ENCODE data around the gene KRTAP5-1.

KRTAP5-1 gene

DNA sequence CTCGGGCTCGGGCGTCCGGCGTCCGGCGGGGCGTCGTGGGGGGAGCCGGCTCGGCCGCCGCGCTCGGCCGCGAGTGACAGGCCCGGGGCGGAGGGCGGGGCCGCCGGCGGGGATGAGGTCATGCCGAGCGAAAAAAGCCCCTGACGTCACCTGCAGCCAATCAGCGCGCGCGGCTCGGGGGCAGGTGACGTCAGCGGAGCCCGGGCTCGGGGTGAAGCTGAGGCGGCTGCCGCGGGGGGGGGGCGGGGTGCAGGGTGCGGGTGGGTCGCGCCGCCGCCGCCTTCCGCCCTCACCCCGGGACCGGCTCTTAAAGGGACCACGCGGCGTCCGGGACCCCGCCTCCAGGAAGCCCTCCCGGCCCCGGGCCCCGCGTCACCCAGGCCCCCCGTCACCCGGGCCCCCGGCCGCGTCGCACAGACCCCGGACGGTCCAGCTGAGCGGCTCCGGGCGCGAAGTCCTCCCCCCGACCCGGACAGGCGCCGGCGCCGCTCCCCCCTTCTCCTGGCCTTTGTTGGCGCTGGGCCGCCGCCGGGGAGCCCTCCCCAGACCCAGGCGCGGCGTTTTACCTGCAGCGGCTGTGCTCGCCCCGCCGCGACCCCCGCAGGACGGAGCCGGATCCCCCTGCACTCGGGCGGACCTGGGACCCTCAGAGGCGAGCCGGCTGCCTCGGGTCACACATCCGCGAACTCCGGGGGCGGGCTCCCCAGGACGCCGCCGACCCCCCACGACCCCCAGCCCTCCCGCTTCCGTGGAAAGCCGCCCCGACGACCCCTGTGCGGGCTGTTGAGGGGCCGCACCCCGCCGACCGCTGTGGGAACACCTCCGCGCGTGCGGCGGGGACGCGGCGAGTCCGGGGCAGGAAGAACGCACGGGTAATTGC, 12.6 kb downstream of the KRTAP5-1 start, which contains the start of gene DUSP8:
Gene DUSP8, minus strand, starts transcription at position 75 of the 880 bp plus-strand sequence. CDS start 6,445 bp downstream, outside the sequence.
- DNase-seq (peak; percentile 92), ATAC-seq (peak; percentile 56)

- ATAC-seq (no peak), DNase-seq (no peak)
Measured at GRCh38 chr11:1571760-1572196, 13.3 kb downstream of the KRTAP5-1 start.

DNA sequence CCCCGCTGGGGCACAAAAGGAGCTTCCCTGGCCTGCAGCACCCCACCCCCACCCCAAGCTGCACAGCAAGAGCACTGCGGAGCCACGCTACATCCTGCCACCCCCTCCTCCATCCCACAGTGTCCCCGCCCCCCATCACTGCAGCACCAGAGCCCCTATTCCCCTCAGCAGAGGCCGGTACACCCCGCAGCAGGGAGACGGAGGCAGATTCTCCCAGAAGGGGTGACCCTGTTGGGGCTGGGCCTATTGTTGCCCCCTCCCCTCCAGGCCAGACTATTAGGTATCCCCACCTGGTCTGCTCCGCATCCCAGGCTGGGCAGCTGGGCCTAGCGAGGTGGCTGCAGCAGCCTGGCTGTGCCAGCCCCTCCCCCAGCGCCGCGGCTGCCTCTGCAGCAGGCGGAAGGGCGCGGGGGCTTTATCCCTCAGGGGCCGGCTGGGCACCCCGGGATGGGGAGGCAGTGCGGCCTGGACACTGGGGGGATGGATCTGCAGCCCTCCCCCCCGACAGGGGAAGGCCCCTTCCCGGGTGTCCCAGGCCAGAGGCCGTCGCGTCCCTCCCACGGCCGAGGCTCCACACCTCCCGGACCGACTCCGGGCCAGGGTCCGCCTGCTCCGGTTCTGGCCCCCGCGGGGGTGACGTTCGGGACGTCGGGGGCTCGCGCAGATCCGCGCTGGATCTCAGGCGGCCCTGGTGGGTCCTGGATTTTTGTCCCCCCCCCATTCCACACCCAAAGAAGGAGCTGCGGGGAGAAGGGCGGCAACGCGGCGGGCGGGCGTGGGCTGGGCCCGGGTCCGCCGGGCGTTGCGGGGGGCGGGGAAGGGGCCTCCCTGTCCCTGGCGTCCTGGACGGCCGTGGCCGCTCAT, 14.0 kb downstream of the KRTAP5-1 start:
- DNase-seq (no peak), ATAC-seq (no peak)

DNA sequence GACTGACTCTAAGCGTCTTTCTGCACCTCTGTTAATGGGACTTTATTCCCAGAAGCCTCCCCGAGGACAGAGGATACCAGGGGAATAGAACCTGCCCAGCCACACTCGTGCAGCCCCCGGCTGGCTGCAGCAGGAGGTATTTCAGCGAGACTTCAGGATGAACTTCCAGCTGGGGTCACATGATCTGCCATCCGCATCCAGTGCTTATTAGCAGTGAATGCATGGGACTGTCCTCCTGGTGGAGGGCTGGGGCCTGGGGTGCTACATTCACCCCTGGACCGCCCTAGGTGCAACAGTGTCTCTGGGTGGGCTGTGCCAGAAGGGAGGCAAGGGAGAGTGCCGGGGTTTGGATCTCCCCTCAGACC, 14.6 kb downstream of the KRTAP5-1 start:
- DNase-seq (no peak), ATAC-seq (no peak)

- ATAC-seq = no peak
Measured at GRCh38 chr11:1570001-1570453, 15.1 kb downstream of the KRTAP5-1 start.

GRCh38 chr11:1569251-1569780, 15.8 kb downstream of the KRTAP5-1 start:
- ATAC-seq (no peak), DNase-seq (no peak)

More at GRCh38 chr11:1570001-1570453, 15.1 kb downstream of the KRTAP5-1 start:
- DNase-seq = no peak

- DNase-seq (no peak), ATAC-seq (no peak)
Measured at GRCh38 chr11:1568441-1568911, 16.6 kb downstream of the KRTAP5-1 start.

GRCh38 chr11:1567721-1568100, 17.4 kb downstream of the KRTAP5-1 start:
- DNase-seq (no peak), ATAC-seq (no peak)

- DNase-seq (no peak), ATAC-seq (no peak)
Measured at GRCh38 chr11:1567052-1567720, 17.9 kb downstream of the KRTAP5-1 start.

DNA sequence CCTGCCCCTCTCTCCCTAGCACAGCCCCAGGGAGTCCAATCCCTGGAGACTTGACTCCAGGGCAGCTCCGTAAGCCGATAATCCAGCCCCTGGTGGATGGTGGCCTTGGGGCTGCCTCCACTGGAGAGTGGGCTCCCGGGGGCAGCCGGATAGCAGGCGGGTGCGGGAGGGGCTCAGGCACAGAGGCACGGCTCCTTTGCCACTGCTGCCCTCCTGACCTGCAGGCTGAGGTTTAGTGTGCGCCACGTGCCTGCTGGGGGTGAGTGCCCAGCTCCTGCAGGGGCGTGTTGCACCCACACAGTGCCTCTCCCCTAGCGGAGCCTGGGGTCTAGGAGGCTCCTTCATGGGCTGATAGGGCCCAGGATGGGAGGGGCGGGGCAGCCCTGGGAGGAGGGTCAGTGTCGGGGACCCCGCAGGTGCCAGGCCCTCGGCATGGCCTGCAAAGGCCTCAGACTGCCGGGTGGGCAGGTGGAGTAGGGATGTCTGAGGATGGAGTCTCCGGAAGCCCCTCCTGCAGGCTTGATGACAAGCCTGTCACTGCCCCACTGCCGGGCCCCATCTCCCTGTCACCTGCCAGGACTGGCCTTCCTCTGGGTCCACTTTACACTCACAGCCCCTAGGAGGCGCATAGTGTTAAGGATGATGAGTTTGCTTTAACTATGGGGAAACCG, 18.6 kb downstream of the KRTAP5-1 start:
- ATAC-seq = no peak

DNA sequence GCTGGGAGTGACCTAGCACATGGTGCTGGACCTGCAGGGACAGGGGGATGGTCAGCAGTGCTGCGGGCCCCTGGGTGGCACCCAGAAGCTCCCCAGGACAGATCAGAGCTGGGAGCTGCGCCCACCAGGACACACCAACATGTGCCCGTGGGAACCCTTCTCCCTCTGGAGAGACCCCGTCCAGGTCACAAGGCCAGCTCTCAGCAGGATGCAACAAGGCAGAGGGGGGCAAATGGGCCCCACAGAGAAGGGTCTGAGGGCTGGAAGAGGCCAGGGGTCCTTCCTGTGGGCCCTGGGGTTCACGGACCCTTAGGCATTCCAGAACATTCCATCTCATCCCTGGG, 19.2 kb downstream of the KRTAP5-1 start:
- no peak for ATAC-seq

More for the DNA sequence above, 18.6 kb downstream of the KRTAP5-1 start:
- DNase-seq = no peak

GRCh38 chr11:1565173-1565903, 19.7 kb downstream of the KRTAP5-1 start:
- DNase-seq (no peak), ATAC-seq (no peak)

More for the DNA sequence above, 19.2 kb downstream of the KRTAP5-1 start:
- DNase-seq = no peak

DNA sequence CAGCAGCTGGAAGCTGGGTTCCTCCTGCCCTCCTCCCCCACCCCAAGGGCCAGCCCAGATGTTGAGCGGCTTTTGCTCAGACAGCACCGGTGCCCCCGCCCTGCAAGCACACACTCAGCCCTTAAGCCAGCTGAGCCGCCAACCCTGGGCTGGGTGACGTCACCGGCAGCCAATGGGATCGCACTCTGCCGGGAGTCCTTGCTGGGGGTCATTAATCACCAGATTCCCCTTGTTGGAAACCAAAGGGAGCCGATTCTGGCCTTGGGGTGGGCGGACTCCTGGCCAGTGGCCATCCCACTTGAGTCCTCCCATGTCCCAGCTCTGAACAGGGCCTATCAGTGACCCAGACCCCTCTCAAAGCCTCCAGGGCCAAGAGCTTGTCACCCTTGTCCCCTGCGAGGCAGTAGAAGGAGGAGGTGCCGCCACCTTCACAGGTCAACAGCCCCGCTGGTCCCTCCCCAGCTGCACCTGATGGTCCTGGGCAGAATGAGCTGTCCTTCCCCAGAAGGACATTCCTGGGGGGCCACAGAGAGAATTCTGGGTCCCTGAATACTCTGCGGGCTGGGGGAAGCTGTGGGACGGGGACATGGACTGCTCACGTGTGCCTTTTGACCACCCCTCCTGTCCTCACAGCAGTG, 20.4 kb downstream of the KRTAP5-1 start:
- DNase-seq (no peak), ATAC-seq (no peak)

- ATAC-seq = no peak
- DNase-seq = no peak
Measured at GRCh38 chr11:1563697-1564534, 21.2 kb downstream of the KRTAP5-1 start.

DNA sequence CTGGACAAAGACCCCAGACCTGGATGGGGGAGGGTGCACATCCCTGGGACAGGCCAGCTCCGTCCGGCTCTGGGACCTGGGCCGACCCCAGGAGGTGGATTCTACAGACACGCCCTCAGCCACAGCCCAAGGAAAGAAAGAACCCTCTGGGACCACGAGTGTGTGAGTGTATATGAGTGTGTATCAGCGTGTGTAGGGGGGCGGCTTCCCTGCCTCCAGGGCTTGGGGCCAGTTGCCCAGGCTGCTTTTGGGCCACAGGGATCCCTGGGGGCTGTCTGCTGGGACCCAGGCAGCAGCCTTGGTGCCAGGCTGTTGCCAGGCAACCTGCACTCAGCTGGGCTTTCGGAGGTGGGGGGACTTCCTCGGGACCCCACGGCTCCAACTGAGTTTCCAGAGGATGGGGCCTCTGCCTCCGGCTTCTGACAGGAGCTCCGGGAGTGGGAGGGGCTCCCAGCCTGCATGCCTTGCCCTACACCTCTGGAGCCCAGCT, 21.9 kb downstream of the KRTAP5-1 start:
- ATAC-seq = no peak
- no peak for DNase-seq

DNA sequence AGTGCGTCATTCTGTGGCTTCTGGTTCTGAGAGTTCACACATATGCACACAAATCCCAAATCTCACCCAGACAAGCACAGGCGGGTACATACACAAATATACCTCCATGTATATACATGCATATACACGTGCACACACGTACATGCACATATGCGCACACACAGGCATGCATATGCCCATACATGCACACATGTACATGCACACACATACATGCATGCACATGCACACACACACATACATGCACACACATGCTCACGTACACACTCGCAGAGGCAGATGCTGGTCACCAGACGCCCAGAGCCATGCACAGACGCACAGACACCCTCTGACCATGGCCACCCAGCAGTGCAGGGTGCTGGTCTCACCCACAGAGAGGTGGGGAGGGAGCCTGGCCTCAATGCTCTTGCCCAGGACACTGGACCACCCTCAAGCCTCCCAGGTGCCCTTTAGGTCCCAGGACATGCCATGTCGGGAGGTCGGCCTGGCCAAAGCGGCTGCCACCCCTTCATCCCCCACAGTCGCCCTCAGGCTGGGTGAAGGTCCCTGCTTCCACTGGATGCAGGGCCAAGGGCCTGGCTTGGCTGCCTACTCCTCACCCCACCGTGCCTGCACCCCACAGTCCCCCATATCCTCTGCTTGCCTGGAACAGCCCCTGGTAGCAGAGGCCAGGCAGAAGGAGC, 22.5 kb downstream of the KRTAP5-1 start:
- ATAC-seq = no peak

GRCh38 chr11:1561955-1562354, 23.1 kb downstream of the KRTAP5-1 start:
- DNase-seq = no peak
- no peak for ATAC-seq

More for the DNA sequence above, 22.5 kb downstream of the KRTAP5-1 start:
- no peak for DNase-seq

- ATAC-seq (no peak), DNase-seq (no peak)
Measured at GRCh38 chr11:1561266-1561665, 23.8 kb downstream of the KRTAP5-1 start.

Measured in stimulated activated naive CD8-positive, alpha-beta T cell treated with anti-CD3 and anti-CD28 coated beads, Interleukin-15, Interleukin-2, amounts not matched to agents 100 U/mL and 50 U/mL, for 24 hours (primary cell).